ENCODE data around the gene VSTM5. TPM values are rescaled to one million over a fixed set of nuclear protein-coding genes. Genes with fewer than 3 reads are reported as not detected.

The VSTM5 gene
- total and polyA plus RNA-seq, 2 of the 8 experiments (the other 6 are each of a cell fraction or from before 2014, with no cell fraction given) = 0.22 to 0.70 TPM

DNA sequence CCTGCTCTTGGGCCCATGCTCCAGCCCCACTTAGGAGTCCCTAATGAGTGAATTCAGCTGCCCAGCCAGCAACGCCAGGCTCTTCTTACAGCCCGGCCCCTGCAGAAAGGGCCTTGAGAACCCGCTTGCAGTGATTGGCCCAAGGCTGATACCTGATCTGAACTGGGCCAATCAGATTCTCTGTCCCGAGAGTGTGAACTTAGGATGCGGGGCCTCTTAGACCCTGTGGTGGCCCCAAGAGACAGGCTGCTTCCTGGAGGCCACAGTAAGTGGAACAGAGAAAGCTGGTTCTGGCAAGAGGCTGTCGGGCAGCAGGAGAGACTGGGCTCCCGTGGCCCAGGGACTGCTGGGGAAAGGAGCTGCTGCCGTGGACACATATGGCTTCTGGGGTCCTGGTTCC lies 11.5 kb downstream of the VSTM5 start:
- Histone ChIP-seq H3K4ac (replicated peaks; ENCODE audit: insufficient read length, low read depth, low read length) (no peak overlapping the region), H2AK5ac (ENCODE audit: low read depth, low read length) (no peak overlapping the region), H3K4me2 (ENCODE audit: insufficient read depth in 1 of 2, low read depth in 2 of 2, low read length in 2 of 2) (no peak overlapping the region), H3K14ac (ENCODE audit: insufficient read length) (no peak overlapping the region), H4K5ac (ENCODE audit: insufficient read length, low read depth, low read length) (no peak overlapping the region), H3K79me2 (ENCODE audit: control insufficient read depth in 1 of 2, insufficient read depth in 2 of 2, low read length in 2 of 2) (no peaks in the 10 kb centered on the region), H3K23me2 (ENCODE audit: low read depth, low read length) (no peaks in the 10 kb centered on the region), H2BK12ac (ENCODE audit: low read depth, low read length) (no peak overlapping the region), H4K20me1 (replicated peaks in 1 of 2; ENCODE audit: control insufficient read depth in 1 of 2, insufficient read depth in 2 of 2, low read length in 2 of 2) (no peaks in the 10 kb centered on the region), H3K27me3 (replicated peaks in 1 of 4; ENCODE audit: control insufficient read depth in 3 of 4, extremely low read depth in 1 of 4, insufficient read depth in 3 of 4, low read length in 3 of 4) (no peaks in the 10 kb centered on the region), H3K27ac (ENCODE audit: low read depth, low read length) (no peak overlapping the region), H4K91ac (replicated peaks; ENCODE audit: insufficient read length, low read length) (no peak overlapping the region), H2AFZ (ENCODE audit: low read length) (no peak overlapping the region), H2BK120ac (replicated peaks; ENCODE audit: low read depth, low read length) (no peak overlapping the region), H3K4me1 (replicated peaks in 1 of 4; ENCODE audit: control insufficient read depth in 3 of 4, insufficient read depth in 4 of 4, low read length in 3 of 4) (no peaks in the 10 kb centered on the region), H3K4me3 (ENCODE audit: extremely low read depth in 1 of 4, insufficient read depth in 2 of 4, low read depth in 3 of 4, low read length in 4 of 4) (no peak overlapping the region), H2BK15ac (ENCODE audit: low read length) (no peak overlapping the region), H3K9ac (replicated peaks in 1 of 4; ENCODE audit: extremely low read depth in 1 of 4, low read depth in 3 of 4, low read length in 3 of 4) (no peak overlapping the region), H3K56ac (replicated peaks; ENCODE audit: insufficient read length, low read depth, low read length) (no peak overlapping the region), H3K36me3 (ENCODE audit: control insufficient read depth in 2 of 4, insufficient read depth in 4 of 4, low read length in 3 of 4) (no peaks in the 10 kb centered on the region), H2BK5ac (ENCODE audit: low read depth, low read length) (no peak overlapping the region), H3K18ac (ENCODE audit: extremely low read depth, low read length) (no peak overlapping the region), H2BK20ac (ENCODE audit: low read length) (no peak overlapping the region), H3K23ac (ENCODE audit: insufficient read length) (no peak overlapping the region), H4K8ac (ENCODE audit: extremely low read depth, insufficient read depth, low read length) (no peak overlapping the region; the same call in 1 of the 2 replicates), H3K9me3 (ENCODE audit: insufficient read depth in 2 of 2, low read depth in 1 of 2, low read length in 1 of 2) (no peaks in the 10 kb centered on the region), H3K79me1 (ENCODE audit: low read depth, low read length) (no peaks in the 10 kb centered on the region)
- ChIA-PET CTCF (ENCODE audit: partially characterized antibody) (interaction anchor here (0.9 kb wide), 1 partner anchor 49 kb away, joined by 3 read pairs; no protein-coding TSS in a partner anchor), POLR2A (ENCODE audit: partially characterized antibody) (interaction anchor here (1.0 to 1.2 kb wide), 2 partner anchors 10 to 565 kb away, joined by 3 read pairs; no protein-coding TSS in a partner anchor)
- FAIRE-seq (no peak), DNase-seq (ENCODE audit: low read depth in 1 of 2, low spot score in 2 of 2) (no peak)
- 95% methylated on average over 7 of the region's 8 CpGs; no CpG with 5 or more reads in 1 of the 2 experiments for WGBS, 2 experiments (ENCODE audit: extremely low coverage in 1 of 2, insufficient coverage in 1 of 2, insufficient read length in 1 of 2, insufficient replicate concordance in 2 of 2, low coverage in 1 of 2, low lambda C conversion rate in 2 of 2, missing lambda C conversion rate in 1 of 2)
- TF ChIP-seq POU5F1 (IDR thresholded peaks at IDR 0.05; ENCODE audit: low read depth, low read length) (no peak), SIN3A (conservative IDR thresholded peaks at IDR 0.05 in 1 of 2, IDR thresholded peaks at IDR 0.05 in 1 of 2; ENCODE audit: low read depth in 1 of 2, low read length in 2 of 2) (no peak), CHD1 (IDR thresholded peaks at IDR 0.05; ENCODE audit: low read depth, low read length) (no peak), SP1 (IDR thresholded peaks at IDR 0.05; ENCODE audit: low read depth, low read length) (no peak), KDM1A (IDR thresholded peaks at IDR 0.05; ENCODE audit: borderline replicate concordance, low read length) (no peak), CHD2 (IDR thresholded peaks at IDR 0.05; ENCODE audit: low read length) (no peak), KDM4A (IDR thresholded peaks at IDR 0.05; ENCODE audit: low read depth, low read length, severe bottlenecking) (no peak), RXRA (IDR thresholded peaks at IDR 0.05; ENCODE audit: insufficient read depth, low read depth, low read length) (no peak), MAFK (IDR thresholded peaks at IDR 0.05; ENCODE audit: low read depth, low read length) (no peak), EGR1 (IDR thresholded peaks at IDR 0.05; ENCODE audit: borderline replicate concordance, low read depth, low read length) (no peak)
- TF ChIP-seq, protein P1, sequence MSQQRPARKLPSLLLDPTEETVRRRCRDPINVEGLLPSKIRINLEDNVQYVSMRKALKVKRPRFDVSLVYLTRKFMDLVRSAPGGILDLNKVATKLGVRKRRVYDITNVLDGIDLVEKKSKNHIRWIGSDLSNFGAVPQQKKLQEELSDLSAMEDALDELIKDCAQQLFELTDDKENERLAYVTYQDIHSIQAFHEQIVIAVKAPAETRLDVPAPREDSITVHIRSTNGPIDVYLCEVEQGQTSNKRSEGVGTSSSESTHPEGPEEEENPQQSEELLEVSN (IDR thresholded peaks at IDR 0.05) = no peak
